HepG2 (cell line): ENCODE data around the gene FAM228B. TPM values are rescaled to one million over a fixed set of nuclear protein-coding genes. Genes with fewer than 3 reads are reported as not detected.

Source experiments
- ATAC-seq: fragments of 200-7000 bp; cut with Tn5 transposase; 3 replicates; pipeline ENCODE4 v1.9.1; 2020; ENCODE audit warnings: mild to moderate bottlenecking, moderate library complexity
- BruUV-seq: library from RNA; stranded (reverse); fragments of 400-500 nt; replicated peaks from 2 replicates; lab custom pipeline; 2021; lab: Mats Ljungman, UMichigan
- CTCF ChIA-PET: fragments of 300-600 bp; formaldehyde crosslinking; extraction: SDS; loops from one replicate; lab custom pipeline; 2021; ENCODE audit warnings: low total read pairs, inconsistent platforms, low intra/inter-chr PET ratio; lab: Yijun Ruan, JAX
- POLR2A ChIA-PET: fragments of 350-600 bp; sonication (Branson Sonifier 250); formaldehyde crosslinking; loops from one replicate; lab custom pipeline; 2020; ENCODE audit warnings: antibody characterized with exemption, inconsistent platforms; lab: Yijun Ruan, JAX
- DNase-seq: peaks from one replicate; pipeline ENCODE4 v3.0.0-alpha.2; 2015; ENCODE audit warnings: low spot score
- FAIRE-seq: peaks from 3 replicates; lab custom pipeline; 2011; peaks lifted over from hg19 to GRCh38; lab: Jason Lieb, UNC
- H2AFZ ChIP-seq: one replicate; pipeline ENCODE4 v1.6.1; 2011; ENCODE audit warnings: low read length, inconsistent platforms
- H3K27ac ChIP-seq: fragments of 300-600 bp; 3 replicates; pipeline ENCODE4 v1.8.0; 2011; ENCODE audit warnings: mixed run types, mild to moderate bottlenecking, mixed read lengths, low read length, inconsistent platforms; ENCODE audit not compliant: insufficient read depth; ENCODE audit errors: extremely low read length
- H3K27me3 ChIP-seq, 2 experiments: fragments of 200-600 bp in 1 of 2; 2 replicates in 1 of 2; 3 replicates in 1 of 2; pipeline versions ENCODE4 v1.6.0 to v1.8.0; 2011; ENCODE audit warnings: low read length in 2 of 2, mild to moderate bottlenecking in 2 of 2, moderate library complexity in 2 of 2, inconsistent platforms in 1 of 2; ENCODE audit not compliant: insufficient read depth in 2 of 2, control insufficient read depth in 1 of 2
- H3K36me3 ChIP-seq, 2 experiments: fragments of 200-600 bp in 1 of 2; replicated peaks in 1 of 2; 2 replicates in 1 of 2; 3 replicates in 1 of 2; pipeline versions ENCODE4 v1.5.1 to v1.8.0; 2011; ENCODE audit warnings: low read length in 2 of 2, inconsistent platforms in 1 of 2; ENCODE audit not compliant: insufficient read depth in 2 of 2, control insufficient read depth in 1 of 2
- H3K4me1 ChIP-seq: 2 replicates; pipeline ENCODE4 v1.5.1; 2012; ENCODE audit warnings: low read length, inconsistent platforms; ENCODE audit not compliant: insufficient read depth
- H3K4me2 ChIP-seq: 2 replicates; pipeline ENCODE4 v1.6.0; 2011; ENCODE audit warnings: low read depth, low read length, inconsistent platforms
- H3K4me3 ChIP-seq, 3 experiments: fragments of 200-600 bp in 1 of 3; sonication (generic), shearing (Covaris generic) in 1 of 3; replicated peaks in 1 of 3; 2 replicates each; pipeline ENCODE4 v1.5.1; 2011 to 2016; ENCODE audit warnings: low read length in 3 of 3, inconsistent platforms in 2 of 3, low read depth in 2 of 3, mild to moderate bottlenecking in 2 of 3, control low read depth in 1 of 3, mixed read lengths in 1 of 3; ENCODE audit not compliant: insufficient read depth in 1 of 3
- H3K79me2 ChIP-seq: one replicate; pipeline ENCODE4 v1.6.1; 2011; ENCODE audit warnings: low read length, inconsistent platforms; ENCODE audit not compliant: insufficient read depth
- H3K9ac ChIP-seq: 2 replicates; pipeline ENCODE4 v1.6.0; 2011; ENCODE audit warnings: mild to moderate bottlenecking, low read depth, low read length, inconsistent platforms; ENCODE audit not compliant: insufficient read depth
- H3K9me3 ChIP-seq: 2 replicates; pipeline ENCODE4 v1.5.1; 2012; ENCODE audit warnings: mild to moderate bottlenecking, low read length
- H4K20me1 ChIP-seq: 2 replicates; pipeline ENCODE4 v1.6.0; 2011; ENCODE audit warnings: inconsistent platforms, mild to moderate bottlenecking, low read length, moderate library complexity; ENCODE audit not compliant: insufficient read depth
- AHDC1 ChIP-seq: sonication (generic); formaldehyde crosslinking; IDR thresholded peaks from 2 replicates; pipeline ENCODE4 v1.5.1; 2020; ENCODE audit warnings: mild to moderate bottlenecking, missing genetic modification reagents, borderline replicate concordance
- CSRNP2 ChIP-seq: sonication (generic); formaldehyde crosslinking; conservative IDR thresholded peaks from 2 replicates; pipeline ENCODE4 v1.8.0; 2022; ENCODE audit warnings: low read depth, missing genetic modification reagents
- GMEB2 ChIP-seq: IDR thresholded peaks from 2 replicates; pipeline ENCODE4 v1.6.1; 2016; ENCODE audit warnings: missing biosample characterization, missing genetic modification reagents, low read depth
- HDAC2 ChIP-seq: sonication (generic); formaldehyde crosslinking; IDR thresholded peaks from 2 replicates; pipeline ENCODE4 v1.4.0; 2020; ENCODE audit warnings: missing genetic modification reagents
- SIN3B ChIP-seq: fragments of 150-350 bp; IDR thresholded peaks from 2 replicates; pipeline ENCODE4 v1.6.1; 2014; ENCODE audit warnings: low read length
- SPEN ChIP-seq: sonication (generic); formaldehyde crosslinking; IDR thresholded peaks from 2 replicates; pipeline ENCODE4 v1.5.1; 2020; ENCODE audit warnings: low read depth, mild to moderate bottlenecking, missing genetic modification reagents
- STAG1 ChIP-seq: sonication (generic); formaldehyde crosslinking; IDR thresholded peaks from 2 replicates; pipeline ENCODE4 v1.4.0; 2020; ENCODE audit warnings: missing genetic modification reagents
- THAP11 ChIP-seq: IDR thresholded peaks from 2 replicates; pipeline ENCODE4 v1.6.1; 2016; ENCODE audit warnings: missing biosample characterization, missing genetic modification reagents
- ZNF543 ChIP-seq: sonication (generic); formaldehyde crosslinking; IDR thresholded peaks from 2 replicates; pipeline ENCODE4 v1.4.0; 2020; ENCODE audit warnings: mild to moderate bottlenecking, missing genetic modification reagents
- ZNF704 ChIP-seq: sonication (generic); formaldehyde crosslinking; IDR thresholded peaks from 2 replicates; pipeline ENCODE4 v1.8.1; 2023; ENCODE audit warnings: mild to moderate bottlenecking, inconsistent platforms, moderate library complexity, missing genetic modification reagents, borderline replicate concordance
- WGBS: methylation state at CpG from one replicate; pipeline ENCODE4 v1.1.6; 2017; ENCODE audit warnings: low lambda C conversion rate; 5-methylcytosine and 5-hydroxymethylcytosine counted together
- in situ Hi-C: cut with HindIII; loops from 2 replicates; pipeline ENCODE4 v1.10.0; 2017; ENCODE audit warnings: low pct_unique_long_range_greater_than_20kb; ENCODE audit not compliant: extremely low pct_ligation_motif_present
- intact Hi-C: fragments of 100-400 bp; cut with micrococcal nuclease; formaldehyde crosslinking; loops from one replicate; pipeline ENCODE4 v1.10.0; 2022; ENCODE audit not compliant: unreplicated experiment
- polyA plus RNA-seq, 8 experiments: library from polyadenylated mRNA; depleted of rRNA in 3 of 8; stranded (reverse) in 7 of 8; unstranded in 1 of 8; fragments of >200 nt; fragmentation: Illumina TruSeq in 4 of 8; extraction: Trizol in 4 of 8; gene quantifications; 2 replicates each; pipeline versions ENCODE4 v1.2.1 to v1.2.3, GENCODE V29; 2011 to 2016; ENCODE audit warnings: low read depth in 4 of 8, missing spikeins in 1 of 8, mixed read lengths in 1 of 8; ENCODE audit not compliant: insufficient read depth in 1 of 8
- total RNA-seq, 5 experiments: library from RNA; depleted of rRNA; stranded (reverse); fragments of >200 nt; fragmentation: Illumina TruSeq; extraction: Trizol; gene quantifications; 2 replicates each; pipeline ENCODE4 v1.2.3, GENCODE V29; 2016; ENCODE audit warnings: low read depth in 1 of 5

The FAM228B gene
- total and polyA plus RNA-seq, 2 of the 13 experiments (the other 11 are each of a cell fraction or from before 2014, with no cell fraction given): 0.79 to 1.1 TPM

GRCh38 chr2:24104110-24104650, 19.1 kb upstream of the FAM228B start (continued):
- TF ChIP-seq AHDC1 (CRISPR knock-in tag): no peak
- no peak for TF ChIP-seq SPEN
- TF ChIP-seq ZNF704 (CRISPR knock-in tag): no peak
- TF ChIP-seq, all 625 proteins: peak for 0

GRCh38 chr2:24104906-24105305, 18.4 kb upstream of the FAM228B start:
- ChIA-PET CTCF (no interaction called here), POLR2A (interaction anchor here (0.6 to 4.3 kb wide), 2 partner anchors 21 to 29 kb away, joined by 3 to 22 read pairs; partner anchors contain the start of genes SF3B6 and TP53I3)
- Histone ChIP-seq H4K20me1 (no peaks in the 10 kb centered on the region), H3K27me3 (peaks cover 0 to 8% of the 10 kb centered on the region in 2 experiments; a peak in 1 of 5 replicates), H3K27ac (no peak overlapping the region), H3K36me3 (no peaks in the 10 kb centered on the region)
- intact Hi-C loops: no loop called here
- BruUV-seq: no TSS peak
- TF ChIP-seq CSRNP2 (CRISPR knock-in tag) (no peak), ZNF543 (no peak), HDAC2 (CRISPR knock-in tag) (no peak), THAP11 (CRISPR knock-in tag) (no peak), SIN3B (no peak), STAG1 (CRISPR knock-in tag) (no peak), GMEB2 (CRISPR knock-in tag) (no peak)
- TF ChIP-seq, all 625 proteins: peak for 0
- Histone ChIP-seq H3K4me3 (no peak overlapping the region), H3K79me2 (no peaks in the 10 kb centered on the region), H2AFZ (no peak overlapping the region), H3K9ac (no peak overlapping the region), H3K4me1 (peaks cover 19% of the 10 kb centered on the region), H3K4me2 (no peak overlapping the region), H3K9me3 (peaks cover 9% of the 10 kb centered on the region; the same call in 1 of the 2 replicates)
- in situ Hi-C loops: no loop called here
- FAIRE-seq: no peak
- 0% methylated on average over 3 of the region's 4 CpGs for WGBS
- DNase-seq: no peak
- ATAC-seq: no peak
